Measurements from ENCODE around the gene SCYGR3. TPM values are rescaled to one million over a fixed set of nuclear protein-coding genes. Genes with fewer than 3 reads are reported as not detected.
A peak's percentile ranks its signal among the peaks of the same experiment; 100 is the strongest.
"Not testable (repeated sequence)": the region's sequence is repeated elsewhere in the genome, so short reads cannot be mapped to it uniquely, and the experiment has no call there.

Gene SCYGR3
- total RNA-seq, 1 experiment from 2014 or later = not detected

DNA sequence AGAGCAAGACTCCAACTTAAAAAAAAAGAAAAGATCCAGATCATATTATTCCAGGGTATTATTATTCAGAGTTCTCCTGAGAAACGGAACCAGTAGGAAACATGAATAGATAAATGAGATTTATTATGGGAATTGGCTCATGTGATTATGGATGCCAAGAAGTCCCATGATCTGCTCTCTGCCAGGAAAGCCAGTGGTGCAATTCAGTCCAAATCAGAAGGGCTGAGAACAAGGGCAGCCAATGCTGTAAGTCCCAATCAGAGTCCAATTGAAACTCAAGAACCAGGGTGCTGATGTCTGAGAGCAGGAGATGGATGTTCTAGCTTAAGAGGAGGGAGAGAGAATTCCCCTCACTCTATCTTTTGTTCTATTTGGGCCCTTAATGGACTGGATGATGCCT is 8.2 kb downstream of the SCYGR3 start:
- Histone ChIP-seq H3K4me1 (no peaks in the 10 kb centered on the region), H3K36me3 (ENCODE audit: control insufficient read depth, insufficient read depth, low read length) (no peaks in the 10 kb centered on the region), H3K4me3 (ENCODE audit: low read depth, low read length) (no peak overlapping the region), H3K27me3 (replicated peaks; ENCODE audit: control insufficient read depth, insufficient read depth, low read length) (no peaks in the 10 kb centered on the region), H3K9me3 (no peaks in the 10 kb centered on the region)
- intact Hi-C loops (cut with micrococcal nuclease; ENCODE audit: unreplicated experiment) = no loop called here
- Mint-ChIP-seq H3K27me3 (ENCODE audit: insufficient read depth, unreplicated experiment) (no peaks in the 10 kb centered on the region), H3K4me1 (ENCODE audit: low read depth, unreplicated experiment) (no peaks in the 10 kb centered on the region), H3K9me3 (ENCODE audit: unreplicated experiment) (no peaks in the 10 kb centered on the region), H3K27ac (ENCODE audit: unreplicated experiment) (no peak overlapping the region), H3K36me3 (ENCODE audit: insufficient read depth, unreplicated experiment) (no peaks in the 10 kb centered on the region), H3K4me3 (ENCODE audit: unreplicated experiment) (no peak overlapping the region)
- ChIA-PET POLR2A (no interaction called here), CTCF (no interaction called here)
- BruUV-seq (replicated peaks) = no TSS peak
- TF ChIP-seq, protein P1, sequence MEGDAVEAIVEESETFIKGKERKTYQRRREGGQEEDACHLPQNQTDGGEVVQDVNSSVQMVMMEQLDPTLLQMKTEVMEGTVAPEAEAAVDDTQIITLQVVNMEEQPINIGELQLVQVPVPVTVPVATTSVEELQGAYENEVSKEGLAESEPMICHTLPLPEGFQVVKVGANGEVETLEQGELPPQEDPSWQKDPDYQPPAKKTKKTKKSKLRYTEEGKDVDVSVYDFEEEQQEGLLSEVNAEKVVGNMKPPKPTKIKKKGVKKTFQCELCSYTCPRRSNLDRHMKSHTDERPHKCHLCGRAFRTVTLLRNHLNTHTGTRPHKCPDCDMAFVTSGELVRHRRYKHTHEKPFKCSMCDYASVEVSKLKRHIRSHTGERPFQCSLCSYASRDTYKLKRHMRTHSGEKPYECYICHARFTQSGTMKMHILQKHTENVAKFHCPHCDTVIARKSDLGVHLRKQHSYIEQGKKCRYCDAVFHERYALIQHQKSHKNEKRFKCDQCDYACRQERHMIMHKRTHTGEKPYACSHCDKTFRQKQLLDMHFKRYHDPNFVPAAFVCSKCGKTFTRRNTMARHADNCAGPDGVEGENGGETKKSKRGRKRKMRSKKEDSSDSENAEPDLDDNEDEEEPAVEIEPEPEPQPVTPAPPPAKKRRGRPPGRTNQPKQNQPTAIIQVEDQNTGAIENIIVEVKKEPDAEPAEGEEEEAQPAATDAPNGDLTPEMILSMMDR (IDR thresholded peaks at IDR 0.05; ENCODE audit: insufficient read depth in 1 of 2, low read depth in 1 of 2, low read length in 1 of 2, severe bottlenecking in 1 of 2, unreplicated experiment in 1 of 2) = no peak
- no peak for DNase-seq

DNA sequence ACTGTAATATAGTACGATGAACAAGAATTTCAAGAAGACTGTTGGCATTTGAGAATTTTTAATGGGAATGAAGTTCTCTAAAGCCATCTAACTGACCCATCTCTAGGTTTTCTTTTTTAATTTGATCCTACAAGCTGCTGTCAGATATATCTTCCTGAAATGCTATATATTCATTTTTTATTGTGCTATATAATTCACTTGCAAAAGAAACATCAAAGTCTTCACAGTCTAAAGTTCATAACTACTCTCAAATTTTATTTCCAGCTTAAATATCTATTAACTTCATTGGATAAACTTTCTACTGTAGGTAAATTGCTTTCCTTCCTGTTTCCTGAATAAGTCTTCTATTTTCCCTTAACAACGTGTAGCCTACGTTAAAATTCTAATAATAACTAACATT is 12.3 kb downstream of the SCYGR3 start:
- no peaks in the 10 kb centered on the region for H3K4me1 Mint-ChIP-seq (ENCODE audit: low read depth, unreplicated experiment)
- H3K4me1 ChIP-seq = no peaks in the 10 kb centered on the region
- no peak overlapping the region for H3K4me3 ChIP-seq (ENCODE audit: low read depth, low read length)
- TF ChIP-seq, protein P1 (IDR thresholded peaks at IDR 0.05; ENCODE audit: insufficient read depth in 1 of 2, low read depth in 1 of 2, low read length in 1 of 2, severe bottlenecking in 1 of 2, unreplicated experiment in 1 of 2) = no peak
- no TSS peak for BruUV-seq (replicated peaks)
- H3K27me3 ChIP-seq (replicated peaks; ENCODE audit: control insufficient read depth, insufficient read depth, low read length) = no peaks in the 10 kb centered on the region
- CTCF ChIA-PET = no interaction called here
- peak overlapping the region; percentile 19 for H3K27ac Mint-ChIP-seq (ENCODE audit: unreplicated experiment)
- H3K27me3 Mint-ChIP-seq (ENCODE audit: insufficient read depth, unreplicated experiment) = no peaks in the 10 kb centered on the region
- intact Hi-C loops (cut with micrococcal nuclease; ENCODE audit: unreplicated experiment) = no loop called here
- H3K9me3 ChIP-seq = no peaks in the 10 kb centered on the region
- POLR2A ChIA-PET = no interaction called here
- H3K4me3 Mint-ChIP-seq (ENCODE audit: unreplicated experiment) = peak overlapping the region; percentile 12
- H3K36me3 Mint-ChIP-seq (ENCODE audit: insufficient read depth, unreplicated experiment) = no peaks in the 10 kb centered on the region
- DNase-seq = no peak
- no peaks in the 10 kb centered on the region for H3K36me3 ChIP-seq (ENCODE audit: control insufficient read depth, insufficient read depth, low read length)
- H3K9me3 Mint-ChIP-seq (ENCODE audit: unreplicated experiment) = no peaks in the 10 kb centered on the region

DNA sequence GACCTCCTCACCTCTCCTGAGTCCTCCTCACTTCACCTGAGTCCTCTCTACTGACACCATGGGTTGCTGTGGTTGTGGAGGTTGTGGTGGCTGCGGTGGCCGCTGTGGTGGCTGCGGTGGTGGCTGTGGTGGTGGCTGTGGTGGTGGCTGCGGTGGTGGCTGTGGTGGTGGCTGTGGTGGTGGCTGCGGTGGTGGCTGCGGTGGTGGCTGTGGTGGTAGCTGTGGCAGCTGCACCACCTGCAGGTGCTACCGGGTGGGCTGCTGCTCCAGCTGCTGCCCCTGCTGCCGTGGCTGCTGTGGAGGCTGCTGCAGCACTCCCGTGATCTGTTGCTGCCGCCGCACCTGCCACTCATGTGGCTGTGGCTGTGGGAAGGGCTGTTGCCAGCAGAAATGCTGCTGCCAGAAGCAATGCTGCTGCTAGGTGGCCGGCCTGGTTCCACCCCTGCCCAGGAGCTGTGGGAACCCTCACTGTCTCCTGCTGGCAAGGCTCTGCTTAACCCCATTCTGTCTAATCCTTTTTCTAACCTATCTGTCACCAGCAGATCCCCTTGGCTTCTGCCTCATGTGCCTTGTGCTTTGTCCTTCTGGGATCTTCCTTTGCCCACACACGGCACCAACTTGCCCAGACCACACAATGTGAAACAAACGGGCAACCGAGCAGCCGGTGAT is 15.7 kb downstream of the SCYGR3 start, which contains the start of gene SCYGR2:
Gene SCYGR2 (plus strand): TSS at position 59 of the 669 bp plus-strand sequence. CDS start 0 bp downstream, at position 59.
- DNase-seq; H3K4me3 ChIP-seq (ENCODE audit: low read depth, low read length); H3K9me3 ChIP-seq; intact Hi-C loops (cut with micrococcal nuclease; ENCODE audit: unreplicated experiment); H3K4me1 ChIP-seq; H3K4me3 Mint-ChIP-seq (ENCODE audit: unreplicated experiment); CTCF ChIA-PET; H3K36me3 ChIP-seq (ENCODE audit: control insufficient read depth, insufficient read depth, low read length); H3K9me3 Mint-ChIP-seq (ENCODE audit: unreplicated experiment); BruUV-seq (replicated peaks); H3K27me3 ChIP-seq (replicated peaks; ENCODE audit: control insufficient read depth, insufficient read depth, low read length); H3K27me3 Mint-ChIP-seq (ENCODE audit: insufficient read depth, unreplicated experiment); POLR2A ChIA-PET; H3K4me1 Mint-ChIP-seq (ENCODE audit: low read depth, unreplicated experiment); H3K36me3 Mint-ChIP-seq (ENCODE audit: insufficient read depth, unreplicated experiment): not testable (repeated sequence)
- peak within 1 kb of the TSS; percentile 16 for H3K27ac Mint-ChIP-seq (ENCODE audit: unreplicated experiment)

Measured in Caco-2 (cell line).